ENCODE measurements around the gene DDX55. TPM values are rescaled to one million over a fixed set of nuclear protein-coding genes. Genes with fewer than 3 reads are reported as not detected.

Gene DDX55, protein sequence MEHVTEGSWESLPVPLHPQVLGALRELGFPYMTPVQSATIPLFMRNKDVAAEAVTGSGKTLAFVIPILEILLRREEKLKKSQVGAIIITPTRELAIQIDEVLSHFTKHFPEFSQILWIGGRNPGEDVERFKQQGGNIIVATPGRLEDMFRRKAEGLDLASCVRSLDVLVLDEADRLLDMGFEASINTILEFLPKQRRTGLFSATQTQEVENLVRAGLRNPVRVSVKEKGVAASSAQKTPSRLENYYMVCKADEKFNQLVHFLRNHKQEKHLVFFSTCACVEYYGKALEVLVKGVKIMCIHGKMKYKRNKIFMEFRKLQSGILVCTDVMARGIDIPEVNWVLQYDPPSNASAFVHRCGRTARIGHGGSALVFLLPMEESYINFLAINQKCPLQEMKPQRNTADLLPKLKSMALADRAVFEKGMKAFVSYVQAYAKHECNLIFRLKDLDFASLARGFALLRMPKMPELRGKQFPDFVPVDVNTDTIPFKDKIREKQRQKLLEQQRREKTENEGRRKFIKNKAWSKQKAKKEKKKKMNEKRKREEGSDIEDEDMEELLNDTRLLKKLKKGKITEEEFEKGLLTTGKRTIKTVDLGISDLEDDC
- total RNA-seq (2012; rRNA removed) (13.3 and 14.4 TPM in 2 replicates), polyA plus RNA-seq (2012; rRNA removed) (15.0 and 18.7 TPM in 2 replicates), Bru-seq, nascent RNA (percentile 72 among the genes with signal in this experiment), BruChase-seq, experiment 1, labeled RNA remaining after a 6-hour chase (percentile 84 among the genes with signal in this experiment), BruChase-seq, experiment 2, labeled RNA remaining after a 2-hour chase (percentile 83 among the genes with signal in this experiment)
- polyA plus RNA-seq (2012; cell fraction: cytosol; rRNA removed) = 4.8 and 8.4 TPM in 2 replicates
- polyA plus RNA-seq (2012; cell fraction: nucleus; rRNA removed; ENCODE audit: low replicate concordance) = 53.0 and 64.1 TPM in 2 replicates
- long read RNA-seq, partial matches to known transcripts = 4 of 16 reads
- long read RNA-seq, other reads (novel, unspliced or antisense) = 9 of 16 reads

GRCh38 chr12:123601602-123602489, at the start of gene DDX55:
TSS of gene DDX55 (plus strand) at chr12:123602099. CDS start at chr12:123602149, 50 bp downstream.
- H3K9ac ChIP-seq (ENCODE audit: low read depth, low read length) = peak within 1 kb of the TSS; percentile 88
- peak; percentile 96 for ATAC-seq (ENCODE audit: low read depth)
- H3K4me3 ChIP-seq (ENCODE audit: insufficient read depth, low read depth, low read length) = peak within 1 kb of the TSS; percentile 88
- H2BK120ac ChIP-seq (ENCODE audit: low read depth, low read length) = 0 out of 2 replicates have a peak within 1 kb of the TSS, but pooled peaks have one; percentile 35
- dilution Hi-C loops (cut with HindIII; ENCODE audit: low sequenced_read_pairs, unreplicated experiment) (no loop called here), intact Hi-C loops (cut with micrococcal nuclease) (no loop called here), in situ Hi-C loops (cut with MboI; ENCODE audit: low sequenced_read_pairs) (loop anchor here (25.0 kb wide), 1 partner anchor 290 kb away; no protein-coding TSS in a partner anchor)
- ChIA-PET POLR2A (ENCODE audit: unreplicated experiment) (no interaction called here), CTCF (no interaction called here)
- H4K20me1 ChIP-seq (ENCODE audit: insufficient read depth, low read length) = peaks cover 9% of the 10 kb centered on the region; the same call in 1 of the 2 replicates
- H2BK15ac ChIP-seq (ENCODE audit: low read depth, low read length) = no peak within 1 kb of the TSS
- H2BK20ac ChIP-seq (ENCODE audit: low read depth, low read length) = no peak within 1 kb of the TSS
- H3K27me3 ChIP-seq (ENCODE audit: control insufficient read depth, insufficient read depth, low read length) = no peaks in the 10 kb centered on the region
- H3K4me1 ChIP-seq (ENCODE audit: control insufficient read depth, insufficient read depth, low read length) = peaks cover 4% of the 10 kb centered on the region; the same call in 1 of the 2 replicates
- H2BK5ac ChIP-seq (ENCODE audit: low read depth, low read length, poor library complexity, severe bottlenecking) = peak within 1 kb of the TSS; percentile 71
- peak within 1 kb of the TSS; percentile 89 for H3K23ac ChIP-seq (ENCODE audit: low read depth, low read length)
- peak within 1 kb of the TSS; percentile 39 for H3K56ac ChIP-seq (ENCODE audit: extremely low read depth, insufficient read depth, low read length)
- H3K18ac ChIP-seq (ENCODE audit: low read depth, low read length) = peak within 1 kb of the TSS; percentile 22; the same call in 1 of the 2 replicates
- peak within 1 kb of the TSS; percentile 88 for H3K4me2 ChIP-seq (ENCODE audit: low read depth, low read length)
- H4K91ac ChIP-seq (ENCODE audit: insufficient read depth, low read depth, low read length) = peak within 1 kb of the TSS; percentile 69; the same call in 1 of the 2 replicates
- H4K8ac ChIP-seq (ENCODE audit: low read depth in 2 of 2, low read length in 2 of 2) = peak within 1 kb of the TSS; percentile 80 to 93
- 0% methylated on average over 30 of the region's 81 CpGs; no CpG with 5 or more reads in 1 of the 2 experiments for WGBS, 2 experiments (ENCODE audit: extremely low coverage in 2 of 2, insufficient read length in 1 of 2)
- peak within 1 kb of the TSS; percentile 85 for H4K5ac ChIP-seq (ENCODE audit: low read depth, low read length)
- no TSS peak for BruUV-seq (replicated peaks)
- H3K14ac ChIP-seq (replicated peaks; ENCODE audit: low read depth, low read length) = peak within 1 kb of the TSS; percentile 95
- H3K79me1 ChIP-seq (ENCODE audit: low read depth in 1 of 2, low read length in 2 of 2) = peaks cover 31 to 51% of the 10 kb centered on the region in 2 experiments
- H3K36me3 ChIP-seq (ENCODE audit: control insufficient read depth, insufficient read depth, low read length) = peaks cover 17% of the 10 kb centered on the region
- H2AK9ac ChIP-seq (replicated peaks; ENCODE audit: low read depth, low read length, poor library complexity) = peak within 1 kb of the TSS; percentile 90
- H2AFZ ChIP-seq (replicated peaks; ENCODE audit: low read length, poor library complexity) = peak within 1 kb of the TSS; percentile 97
- no peaks in the 10 kb centered on the region for H3K9me3 ChIP-seq (ENCODE audit: control insufficient read depth, insufficient read depth, low read length)
- peak within 1 kb of the TSS; percentile 82 for H3K27ac ChIP-seq (ENCODE audit: insufficient read depth, low read length)
- H3K9me1 ChIP-seq (ENCODE audit: insufficient read depth, low read length) = no peaks in the 10 kb centered on the region
- peak; percentile 79 for DNase-seq
- peak within 1 kb of the TSS; percentile 68 for H2AK5ac ChIP-seq (ENCODE audit: low read depth, low read length)
- H3K4ac ChIP-seq (ENCODE audit: low read depth, low read length) = peak within 1 kb of the TSS; percentile 91
- TF ChIP-seq POLR2A (IDR thresholded peaks at IDR 0.05; ENCODE audit: low read depth, low read length) (peak; percentile 73), BHLHE40 (IDR thresholded peaks at IDR 0.05; ENCODE audit: low read depth, low read length) (0 out of 2 replicates have a peak, but pooled peaks have one; percentile 34), RFX5 (IDR thresholded peaks at IDR 0.05; ENCODE audit: low read depth, low read length) (no peak), FOS (IDR thresholded peaks at IDR 0.05; ENCODE audit: low read depth, low read length) (no peak), NFE2L2 (IDR thresholded peaks at IDR 0.05; ENCODE audit: low read depth, low read length) (no peak), CHD1 (IDR thresholded peaks at IDR 0.05; ENCODE audit: low read depth, low read length) (no peak), MAFK (IDR thresholded peaks at IDR 0.05; ENCODE audit: low read depth, low read length) (no peak), CEBPB (IDR thresholded peaks at IDR 0.05; ENCODE audit: low read depth, low read length) (no peak)
- TF ChIP-seq, protein P1, sequence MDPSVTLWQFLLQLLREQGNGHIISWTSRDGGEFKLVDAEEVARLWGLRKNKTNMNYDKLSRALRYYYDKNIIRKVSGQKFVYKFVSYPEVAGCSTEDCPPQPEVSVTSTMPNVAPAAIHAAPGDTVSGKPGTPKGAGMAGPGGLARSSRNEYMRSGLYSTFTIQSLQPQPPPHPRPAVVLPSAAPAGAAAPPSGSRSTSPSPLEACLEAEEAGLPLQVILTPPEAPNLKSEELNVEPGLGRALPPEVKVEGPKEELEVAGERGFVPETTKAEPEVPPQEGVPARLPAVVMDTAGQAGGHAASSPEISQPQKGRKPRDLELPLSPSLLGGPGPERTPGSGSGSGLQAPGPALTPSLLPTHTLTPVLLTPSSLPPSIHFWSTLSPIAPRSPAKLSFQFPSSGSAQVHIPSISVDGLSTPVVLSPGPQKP (IDR thresholded peaks at IDR 0.05; ENCODE audit: borderline replicate concordance, low read depth, low read length) = no peak
- TF ChIP-seq, protein P2, sequence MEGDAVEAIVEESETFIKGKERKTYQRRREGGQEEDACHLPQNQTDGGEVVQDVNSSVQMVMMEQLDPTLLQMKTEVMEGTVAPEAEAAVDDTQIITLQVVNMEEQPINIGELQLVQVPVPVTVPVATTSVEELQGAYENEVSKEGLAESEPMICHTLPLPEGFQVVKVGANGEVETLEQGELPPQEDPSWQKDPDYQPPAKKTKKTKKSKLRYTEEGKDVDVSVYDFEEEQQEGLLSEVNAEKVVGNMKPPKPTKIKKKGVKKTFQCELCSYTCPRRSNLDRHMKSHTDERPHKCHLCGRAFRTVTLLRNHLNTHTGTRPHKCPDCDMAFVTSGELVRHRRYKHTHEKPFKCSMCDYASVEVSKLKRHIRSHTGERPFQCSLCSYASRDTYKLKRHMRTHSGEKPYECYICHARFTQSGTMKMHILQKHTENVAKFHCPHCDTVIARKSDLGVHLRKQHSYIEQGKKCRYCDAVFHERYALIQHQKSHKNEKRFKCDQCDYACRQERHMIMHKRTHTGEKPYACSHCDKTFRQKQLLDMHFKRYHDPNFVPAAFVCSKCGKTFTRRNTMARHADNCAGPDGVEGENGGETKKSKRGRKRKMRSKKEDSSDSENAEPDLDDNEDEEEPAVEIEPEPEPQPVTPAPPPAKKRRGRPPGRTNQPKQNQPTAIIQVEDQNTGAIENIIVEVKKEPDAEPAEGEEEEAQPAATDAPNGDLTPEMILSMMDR (conservative IDR thresholded peaks at IDR 0.05; ENCODE audit: low read depth, low read length) = peak; percentile 43

Data from IMR-90 (cell line).